Stimulated activated CD8-positive, alpha-beta memory T cell treated with anti-CD3 and anti-CD28 coated beads, Interleukin-15, amount 100 ng/mL, for 1 hour (primary cell): ENCODE results near the gene TAP2.

Experiments used
- DNase-seq: peaks from one replicate; pipeline ENCODE4 v3.0.0-alpha.2; 2020; ENCODE audit warnings: low read depth

TAP2 gene

GRCh38 chr6:32854376-32855178 lies 16.0 kb upstream of the TAP2 start:
- DNase-seq: no peak

- DNase-seq: peak; percentile 90
These were observed 15.2 kb upstream of the TAP2 start, which contains the start of the genes PSMB9 and TAP1 for GRCh38 chr6:32853541-32854375. TSS of gene PSMB9 (plus strand) at chr6:32854192. CDS start at chr6:32854230, 38 bp downstream. TSS of gene TAP1 (minus strand) at chr6:32853704. CDS start at chr6:32853636, 68 bp downstream.

- DNase-seq: no peak
These were observed 14.5 kb upstream of the TAP2 start for GRCh38 chr6:32852844-32853540.

GRCh38 chr6:32852018-32852843 lies 13.7 kb upstream of the TAP2 start:
- no peak for DNase-seq

GRCh38 chr6:32851025-32851424 lies 12.5 kb upstream of the TAP2 start:
- no peak for DNase-seq

- no peak for DNase-seq
These were observed 10.6 kb upstream of the TAP2 start for GRCh38 chr6:32849126-32849525.

- no peak for DNase-seq
These were observed 9.3 kb upstream of the TAP2 start for GRCh38 chr6:32847795-32848194.

GRCh38 chr6:32847004-32847403 lies 8.5 kb upstream of the TAP2 start:
- DNase-seq: no peak

GRCh38 chr6:32845384-32845884 lies 6.9 kb upstream of the TAP2 start:
- no peak for DNase-seq

- DNase-seq: no peak
These were observed 6.4 kb upstream of the TAP2 start for GRCh38 chr6:32844839-32845383.

- DNase-seq: peak; percentile 99
These were observed 5.7 kb upstream of the TAP2 start, which contains the start of gene PSMB8 for GRCh38 chr6:32843979-32844838. TSS of gene PSMB8 (minus strand) at chr6:32844047. CDS start at chr6:32843996, 51 bp downstream.

- DNase-seq: no peak
These were observed 4.9 kb upstream of the TAP2 start for GRCh38 chr6:32843331-32843978.

- DNase-seq: no peak
These were observed 4.2 kb upstream of the TAP2 start for GRCh38 chr6:32842690-32843089.

- DNase-seq: no peak
These were observed 3.6 kb upstream of the TAP2 start for GRCh38 chr6:32842021-32842650.

- DNase-seq: no peak
These were observed 2.2 kb upstream of the TAP2 start for GRCh38 chr6:32840604-32841246.

GRCh38 chr6:32839356-32839755 lies 817 bp upstream of the TAP2 start:
- no peak for DNase-seq

- DNase-seq: no peak
These were observed 857 bp downstream of the TAP2 start for GRCh38 chr6:32837651-32838113.

GRCh38 chr6:32836873-32837272 lies 1.7 kb downstream of the TAP2 start:
- DNase-seq: no peak
